GM19455 (cell line): ENCODE measurements around the gene SGSM1.

Source experiments
- ATAC-seq: cut with Tn5 transposase; IDR thresholded peaks from one replicate; pipeline ENCODE4 v1.9.1; 2021; ENCODE audit not compliant: unreplicated experiment

SGSM1 gene, protein sequence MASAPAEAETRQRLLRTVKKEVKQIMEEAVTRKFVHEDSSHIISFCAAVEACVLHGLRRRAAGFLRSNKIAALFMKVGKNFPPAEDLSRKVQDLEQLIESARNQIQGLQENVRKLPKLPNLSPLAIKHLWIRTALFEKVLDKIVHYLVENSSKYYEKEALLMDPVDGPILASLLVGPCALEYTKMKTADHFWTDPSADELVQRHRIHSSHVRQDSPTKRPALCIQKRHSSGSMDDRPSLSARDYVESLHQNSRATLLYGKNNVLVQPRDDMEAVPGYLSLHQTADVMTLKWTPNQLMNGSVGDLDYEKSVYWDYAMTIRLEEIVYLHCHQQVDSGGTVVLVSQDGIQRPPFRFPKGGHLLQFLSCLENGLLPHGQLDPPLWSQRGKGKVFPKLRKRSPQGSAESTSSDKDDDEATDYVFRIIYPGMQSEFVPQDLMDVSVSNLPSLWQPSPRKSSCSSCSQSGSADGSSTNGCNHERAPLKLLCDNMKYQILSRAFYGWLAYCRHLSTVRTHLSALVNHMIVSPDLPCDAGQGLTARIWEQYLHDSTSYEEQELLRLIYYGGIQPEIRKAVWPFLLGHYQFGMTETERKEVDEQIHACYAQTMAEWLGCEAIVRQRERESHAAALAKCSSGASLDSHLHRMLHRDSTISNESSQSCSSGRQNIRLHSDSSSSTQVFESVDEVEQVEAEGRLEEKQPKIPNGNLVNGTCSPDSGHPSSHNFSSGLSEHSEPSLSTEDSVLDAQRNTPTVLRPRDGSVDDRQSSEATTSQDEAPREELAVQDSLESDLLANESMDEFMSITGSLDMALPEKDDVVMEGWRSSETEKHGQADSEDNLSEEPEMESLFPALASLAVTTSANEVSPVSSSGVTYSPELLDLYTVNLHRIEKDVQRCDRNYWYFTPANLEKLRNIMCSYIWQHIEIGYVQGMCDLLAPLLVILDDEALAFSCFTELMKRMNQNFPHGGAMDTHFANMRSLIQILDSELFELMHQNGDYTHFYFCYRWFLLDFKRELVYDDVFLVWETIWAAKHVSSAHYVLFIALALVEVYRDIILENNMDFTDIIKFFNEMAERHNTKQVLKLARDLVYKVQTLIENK

DNA sequence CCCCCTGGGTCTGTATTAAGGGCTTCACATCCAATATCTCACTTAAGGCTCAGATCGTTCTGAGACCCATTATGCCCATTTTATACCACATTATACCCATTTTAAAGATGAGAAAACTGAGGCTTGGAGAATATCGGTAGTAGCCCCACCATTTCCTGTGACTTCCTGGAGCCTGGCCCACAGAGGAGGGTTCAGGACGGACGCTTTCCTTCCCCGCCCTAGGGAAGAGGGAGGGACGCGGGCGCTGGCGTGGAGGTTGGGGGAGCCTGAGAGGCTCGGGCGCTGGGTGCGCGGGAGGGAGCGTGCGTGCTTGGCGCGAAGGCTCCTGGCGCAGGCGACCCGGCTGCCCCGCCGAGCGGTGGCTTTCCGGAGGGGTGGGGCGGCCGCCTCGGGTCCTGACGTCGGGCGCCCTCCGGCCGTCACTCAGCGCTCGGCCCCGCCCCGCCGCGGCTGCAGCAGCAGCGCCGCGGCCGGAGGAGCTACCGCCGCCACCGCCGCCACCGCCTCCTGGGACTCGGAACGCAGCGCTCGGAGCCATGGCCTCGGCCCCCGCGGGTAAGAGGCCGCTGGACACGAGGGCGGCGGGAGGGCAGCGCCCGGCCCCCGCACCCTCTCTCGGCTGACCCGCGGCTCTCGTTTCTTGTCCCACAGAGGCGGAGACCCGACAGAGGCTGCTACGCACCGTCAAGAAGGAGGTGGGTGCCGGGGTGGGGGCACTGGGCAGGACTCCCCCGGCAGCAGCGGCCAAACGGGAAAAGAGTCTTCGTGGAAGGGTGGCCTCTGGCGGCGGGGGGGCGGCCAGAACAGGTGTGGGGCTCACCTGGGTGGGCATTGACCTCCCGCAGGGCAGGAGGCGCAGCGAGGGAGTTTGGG is at the start of gene SGSM1:
SGSM1 (plus strand) TSS at position 422 of the 873 bp plus-strand sequence; CDS start at position 537, 115 bp downstream.
- ATAC-seq = no peak

DNA sequence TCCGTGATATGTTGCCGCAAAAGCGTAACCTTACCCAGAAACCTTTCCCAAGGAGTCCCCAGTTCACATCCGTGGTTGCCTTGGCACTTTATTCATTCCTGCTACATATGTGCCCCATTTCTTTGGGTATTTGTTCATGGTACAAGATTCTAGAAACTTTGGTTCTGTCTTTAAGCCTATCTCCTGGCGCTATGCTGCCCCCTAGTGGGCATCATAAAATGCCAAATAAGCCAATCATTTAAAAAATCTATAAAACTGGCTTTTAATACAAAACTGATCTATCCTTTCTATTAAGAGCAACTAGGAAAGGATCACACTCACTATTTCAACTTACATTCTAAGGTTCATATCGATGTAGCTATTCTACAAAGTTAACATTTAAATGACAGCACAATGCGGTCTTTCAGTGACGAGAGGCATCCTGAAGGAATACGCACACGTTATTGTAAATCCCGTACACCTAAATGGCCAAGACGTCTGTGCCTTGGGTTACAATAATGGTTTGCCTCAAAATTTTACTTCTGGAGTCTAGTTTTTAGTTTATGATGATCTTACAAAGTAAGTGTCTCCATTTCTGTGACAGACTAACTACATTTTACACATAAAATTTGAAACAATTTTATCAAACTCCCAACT is 47.7 kb upstream of the SGSM1 start:
- ATAC-seq = no peak

DNA sequence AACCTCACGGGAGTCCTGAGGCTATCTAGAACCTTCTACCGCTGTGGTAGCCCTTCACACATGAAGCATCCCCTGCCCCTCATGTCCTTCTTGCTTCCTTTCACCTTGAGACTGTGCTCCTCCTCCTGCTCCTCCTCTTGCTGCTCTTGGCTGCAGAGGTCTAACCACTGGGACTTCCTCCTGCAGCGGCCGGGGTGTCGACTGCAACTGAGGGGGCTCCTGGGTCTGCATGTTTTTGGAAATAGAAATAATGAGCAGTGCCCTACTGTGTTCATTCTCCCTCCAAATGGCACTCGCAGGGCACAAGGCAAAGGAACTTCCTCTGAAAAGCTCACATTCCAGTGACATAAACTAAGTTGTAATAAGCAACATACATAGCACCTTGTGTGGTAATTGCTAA is 46.2 kb upstream of the SGSM1 start:
- ATAC-seq = no peak

DNA sequence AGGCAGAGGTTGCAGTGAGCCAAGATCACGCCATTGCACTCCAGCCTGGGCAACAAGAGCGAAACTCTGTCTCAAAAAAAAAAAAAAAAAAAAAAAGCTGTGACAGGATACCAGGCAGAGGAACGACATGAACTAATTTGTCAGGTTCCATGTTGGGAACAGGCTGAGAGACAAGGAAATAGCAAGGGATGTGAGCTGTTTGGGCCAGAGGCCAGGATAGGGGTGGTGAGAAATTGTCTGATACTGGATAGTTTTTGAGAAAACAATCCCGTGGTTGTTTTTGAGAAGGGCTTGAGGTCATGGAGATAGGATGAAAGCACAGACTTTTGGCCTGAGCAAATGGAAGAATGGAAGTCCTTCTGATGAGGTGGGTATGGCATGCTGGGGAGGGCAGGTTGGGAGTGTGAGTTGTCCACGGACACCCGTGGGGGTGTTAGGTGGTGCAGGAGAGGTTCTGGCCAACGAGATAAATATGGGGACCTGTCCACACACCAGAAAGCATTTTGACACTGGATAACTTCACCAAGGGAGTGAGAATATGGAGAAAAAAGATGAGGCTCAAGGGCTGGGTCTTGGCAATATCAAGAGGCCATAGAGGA is 45.2 kb upstream of the SGSM1 start:
- no peak for ATAC-seq

DNA sequence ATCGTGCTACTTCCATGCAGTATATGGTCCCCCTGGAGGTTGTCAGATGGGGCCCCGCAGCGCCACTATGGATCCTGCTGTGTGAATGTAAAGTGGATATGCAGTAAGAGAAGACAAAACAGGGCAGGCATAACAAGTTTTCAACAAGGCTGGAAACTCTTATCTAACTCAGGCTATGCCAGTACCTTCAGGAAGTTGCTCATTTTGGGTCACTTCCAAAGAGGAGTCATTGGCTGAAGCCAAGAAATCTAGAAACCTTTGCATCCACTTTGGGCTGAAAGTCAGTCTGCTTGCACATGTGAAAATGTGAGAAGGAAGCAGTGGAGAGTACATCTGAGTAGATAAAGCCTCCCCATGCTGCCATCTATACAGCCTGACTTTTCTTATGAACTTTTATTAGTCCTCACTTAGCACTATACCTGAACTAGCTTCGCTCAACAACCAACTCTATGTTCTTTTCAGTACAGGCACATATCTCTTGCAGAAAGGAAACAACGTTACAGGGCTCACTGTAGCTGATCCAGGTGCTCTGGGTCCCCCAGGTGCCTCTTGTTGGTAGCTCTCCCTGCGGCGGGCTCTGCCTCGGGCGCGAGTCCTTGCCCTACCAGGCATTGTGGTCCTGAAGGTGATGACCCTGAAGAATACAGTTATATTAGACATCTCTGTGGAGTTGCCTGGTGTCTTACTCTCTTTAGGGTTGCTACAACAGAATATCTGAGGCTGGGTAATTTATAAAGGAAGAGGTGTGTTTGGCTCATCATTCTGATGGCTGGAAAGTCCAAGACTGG is 43.9 kb upstream of the SGSM1 start:
- no peak for ATAC-seq

DNA sequence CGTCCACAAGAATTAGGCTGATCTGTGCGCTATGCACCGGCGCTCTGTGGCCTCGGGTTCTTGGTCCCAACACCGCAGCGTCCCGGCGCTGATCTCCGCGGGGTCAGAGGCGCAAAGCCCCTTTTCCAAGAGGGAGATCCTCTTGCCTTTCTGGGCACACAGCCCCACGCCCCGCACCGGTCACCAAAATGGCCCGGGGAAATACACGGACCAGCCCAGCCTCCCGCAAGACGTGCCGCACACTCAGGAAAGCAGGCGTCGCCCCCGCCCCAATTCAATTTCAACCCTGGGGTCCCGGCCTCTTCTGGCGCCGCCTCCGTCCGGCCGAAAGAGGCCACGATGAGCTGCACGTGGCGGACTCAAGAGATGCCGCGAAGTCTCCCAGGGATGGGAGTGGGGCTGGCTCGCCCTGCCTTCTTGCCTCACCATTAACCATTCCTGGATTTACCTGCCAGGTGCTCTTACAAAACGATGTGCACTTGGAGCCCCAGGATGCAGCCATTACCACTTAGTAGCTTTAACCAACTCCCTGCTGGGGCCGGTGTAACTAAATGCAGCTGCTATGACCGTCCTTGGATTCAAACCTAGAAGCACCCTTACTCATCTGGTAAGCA is 42.0 kb upstream of the SGSM1 start:
- ATAC-seq = no peak

DNA sequence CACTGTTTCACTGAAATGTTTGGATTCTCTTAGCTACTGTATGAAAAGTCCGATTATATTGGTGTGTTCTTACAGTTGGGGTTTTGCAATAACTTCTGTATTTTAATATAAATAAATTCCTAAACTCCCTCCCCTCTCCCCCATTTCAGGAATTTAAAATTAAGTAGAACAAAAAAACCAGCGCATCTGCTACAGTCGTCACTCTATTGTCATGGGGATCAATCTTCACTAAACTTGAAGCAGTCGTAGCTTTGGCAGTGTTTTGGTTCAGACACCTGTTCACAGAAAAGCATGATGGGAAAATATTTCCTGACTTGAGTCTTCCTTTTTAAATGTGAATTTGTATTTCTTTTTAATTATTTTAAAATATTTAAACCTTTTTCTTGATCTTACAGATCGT is 40.8 kb upstream of the SGSM1 start:
- no peak for ATAC-seq

DNA sequence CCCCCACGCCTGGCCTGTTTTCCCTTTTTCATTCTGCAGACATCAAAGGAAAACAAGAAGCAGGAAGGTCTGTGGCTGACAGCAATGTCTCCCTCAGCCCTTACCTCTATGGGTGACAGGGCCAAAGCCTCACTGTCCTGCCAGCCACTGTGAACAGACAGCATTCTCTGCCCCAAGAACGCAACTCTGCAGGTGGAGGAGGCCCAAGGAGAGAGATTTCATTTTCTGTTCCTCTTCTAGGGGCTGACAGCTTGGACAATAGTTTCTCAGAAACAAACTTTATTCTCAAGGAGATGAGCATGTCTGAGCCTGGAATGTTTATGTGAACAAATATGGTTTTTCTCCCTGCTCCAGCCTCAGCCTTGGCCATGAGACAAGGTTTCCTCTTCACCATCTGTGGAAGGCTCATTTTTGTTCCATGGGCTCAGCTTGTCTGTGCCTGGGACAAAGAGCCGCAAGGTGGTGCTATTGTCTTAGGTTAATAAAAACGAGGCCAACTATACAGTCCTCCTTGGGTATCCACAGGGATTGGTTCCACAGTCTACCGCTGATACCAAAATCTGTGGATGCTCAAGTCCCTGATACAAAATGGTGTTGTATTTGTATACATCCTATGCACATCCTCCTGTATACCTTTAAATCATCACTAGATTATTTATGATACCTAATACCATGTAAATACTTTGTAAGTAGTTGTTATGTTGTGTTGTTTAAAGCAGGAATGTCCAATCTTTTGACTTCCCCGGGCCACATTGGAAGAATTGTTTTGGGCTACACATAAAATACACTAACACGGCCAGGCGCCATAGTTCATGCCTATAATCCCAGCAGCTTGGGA is 37.3 kb upstream of the SGSM1 start:
- no peak for ATAC-seq

DNA sequence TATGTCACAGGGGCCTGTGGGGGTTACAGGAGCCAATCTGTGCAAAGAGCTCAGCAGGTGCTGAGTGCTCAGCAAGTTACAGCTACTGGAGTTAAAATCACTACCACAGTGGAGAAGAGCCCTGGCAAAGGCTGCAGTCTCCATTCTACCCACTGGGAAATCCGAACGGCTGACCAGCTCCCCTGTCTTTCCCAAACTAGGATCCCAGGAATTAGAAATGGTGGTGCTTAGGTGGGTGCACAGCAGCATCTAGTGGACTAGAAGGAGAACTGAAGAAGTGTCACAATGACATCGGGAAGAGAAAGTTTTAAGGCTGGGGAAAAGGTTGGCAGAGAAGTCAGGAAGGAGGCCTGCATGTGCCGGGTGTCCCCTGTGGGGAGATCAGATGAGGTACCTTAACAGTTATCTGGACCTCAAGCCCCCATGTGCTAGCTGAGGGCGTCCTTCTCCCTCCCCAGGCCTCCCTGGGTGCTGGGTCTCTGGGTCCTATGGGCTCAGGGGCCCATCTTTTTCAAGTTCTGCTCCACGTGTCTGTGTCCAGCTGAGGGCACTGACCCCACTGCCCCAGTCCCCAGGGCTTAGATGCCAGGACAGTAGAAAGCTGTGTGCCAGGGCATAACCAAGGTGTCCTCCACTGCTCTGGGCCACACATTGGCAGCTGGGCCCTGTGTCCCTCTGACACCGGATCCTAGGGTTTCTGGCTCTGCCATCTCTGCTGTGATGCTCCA is 33.4 kb upstream of the SGSM1 start:
- ATAC-seq = no peak

DNA sequence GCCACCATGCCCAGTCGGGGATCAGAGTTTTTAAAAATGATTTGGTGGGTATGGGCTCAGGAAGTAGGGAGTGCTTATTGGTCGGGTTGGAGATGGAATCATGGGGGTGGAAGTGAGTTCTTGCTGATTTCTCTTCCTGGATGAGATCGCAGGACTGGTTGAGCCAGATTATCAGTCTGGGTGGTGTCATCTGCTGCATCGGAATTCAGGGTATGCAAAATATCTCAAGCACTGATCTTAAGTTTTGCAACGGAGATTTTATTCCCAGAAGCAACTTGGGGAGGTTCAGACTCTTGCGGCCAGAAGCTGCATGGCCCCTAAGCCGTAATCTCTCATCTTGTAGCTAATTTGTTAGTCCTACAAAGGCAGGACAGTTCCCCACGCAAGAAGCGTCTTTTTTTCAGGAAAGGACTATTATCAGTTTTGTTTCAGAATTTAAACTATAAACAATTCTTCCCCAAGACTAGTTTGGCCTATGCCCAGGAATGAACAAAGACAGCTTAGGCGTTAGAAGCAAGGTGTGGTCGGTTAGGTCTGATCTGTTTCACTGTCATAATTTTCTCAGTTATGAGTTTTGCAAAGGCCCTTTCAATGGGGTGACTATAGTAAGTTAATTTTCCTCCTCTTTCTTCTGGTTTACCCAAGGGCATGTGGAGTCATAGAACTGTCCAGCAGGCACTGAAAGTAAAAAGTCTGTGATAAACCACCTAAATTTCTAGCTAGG is 30.1 kb upstream of the SGSM1 start:
- ATAC-seq = no peak

DNA sequence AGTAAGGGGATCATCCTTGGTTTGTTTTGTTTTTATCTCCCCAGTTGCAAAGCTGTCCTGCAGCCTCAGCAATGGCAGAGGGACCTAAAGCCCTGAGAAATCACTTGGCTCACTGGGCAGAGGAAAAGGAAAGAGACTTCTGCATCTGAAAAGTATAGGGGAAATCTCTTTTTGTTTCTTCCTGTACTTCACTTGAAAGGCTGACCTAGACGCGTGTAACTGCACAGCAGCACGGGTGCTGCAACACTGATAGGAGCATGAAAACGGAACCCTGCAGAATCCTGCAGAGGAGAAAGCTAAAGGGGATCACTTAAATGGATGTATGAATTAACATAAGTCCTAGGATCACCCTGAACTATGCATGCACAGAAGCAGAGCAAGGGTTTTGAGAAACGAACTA is 29.5 kb upstream of the SGSM1 start:
- no peak for ATAC-seq

DNA sequence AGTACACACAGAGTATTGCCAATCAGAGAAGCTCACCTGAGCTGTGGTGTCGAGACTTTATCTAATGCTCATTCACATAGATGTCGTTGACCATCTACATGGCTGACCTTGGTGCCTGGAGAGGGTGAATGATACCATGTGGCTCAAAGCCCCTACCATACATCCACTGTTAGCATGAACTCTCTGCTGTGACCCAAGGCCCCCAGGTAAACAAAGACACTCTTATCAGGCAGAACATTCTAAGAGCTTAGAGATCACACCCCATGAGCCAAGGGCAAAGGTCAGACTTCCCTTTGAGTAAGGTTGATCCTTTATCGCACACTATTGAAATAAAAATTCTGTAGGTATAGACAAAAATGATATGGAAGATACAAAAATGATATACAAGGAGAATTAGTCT is 16.5 kb upstream of the SGSM1 start:
- ATAC-seq = no peak

DNA sequence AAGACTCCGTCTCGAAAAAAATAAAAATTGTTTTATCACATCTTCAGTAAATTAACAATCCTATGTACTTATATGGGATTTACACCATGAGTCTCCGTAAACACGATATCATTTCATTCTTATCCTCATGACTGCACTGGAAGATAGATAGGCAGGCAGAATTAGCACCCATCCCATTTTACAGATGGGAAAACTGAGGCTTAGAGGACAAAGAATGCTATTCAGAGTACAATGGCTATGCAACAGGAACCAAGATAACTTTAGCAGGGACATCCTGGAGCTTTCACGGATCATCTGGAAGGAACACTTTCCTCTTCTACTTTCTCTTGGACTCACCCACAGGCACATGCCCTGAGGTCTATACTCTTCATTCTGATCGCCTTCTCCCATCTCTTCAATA is 14.6 kb upstream of the SGSM1 start:
- no peak for ATAC-seq

DNA sequence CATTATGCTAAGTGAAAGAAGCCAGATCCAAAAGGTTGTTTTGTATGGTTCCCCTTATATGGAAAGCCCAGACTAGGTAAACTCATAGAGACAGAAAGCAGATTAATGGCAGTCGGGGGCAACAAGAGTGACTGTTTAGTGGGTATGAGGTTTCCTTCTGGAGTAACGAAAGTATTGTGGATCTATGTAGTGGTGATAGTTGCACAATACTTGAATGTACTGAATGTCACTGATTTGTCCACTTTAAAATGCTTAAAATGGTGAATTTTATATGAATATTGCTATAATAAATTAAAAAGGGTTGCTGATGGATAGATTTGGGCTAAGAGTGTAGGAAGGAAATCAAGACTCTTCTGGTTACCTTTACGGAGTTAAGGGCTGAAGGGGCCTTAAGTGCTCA is 10.0 kb upstream of the SGSM1 start:
- no peak for ATAC-seq

DNA sequence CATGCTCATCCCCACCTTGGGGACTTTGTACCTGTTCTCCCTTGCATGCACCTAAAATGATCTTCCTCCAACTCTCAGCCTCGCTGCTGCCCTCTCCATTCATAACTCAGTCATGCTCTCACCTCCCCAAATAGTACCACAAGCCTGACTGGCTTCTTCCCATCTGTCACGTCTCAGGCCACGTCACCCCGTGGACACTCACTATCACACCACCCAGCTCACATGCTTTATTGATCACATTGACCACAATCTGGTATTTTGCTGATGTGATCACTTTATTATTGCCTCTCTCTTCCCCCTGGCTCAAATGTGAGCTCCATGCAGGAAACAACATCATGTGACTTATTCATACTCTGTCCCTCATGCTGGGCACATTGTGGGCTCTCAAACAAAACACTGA is 9.2 kb upstream of the SGSM1 start:
- ATAC-seq = no peak

DNA sequence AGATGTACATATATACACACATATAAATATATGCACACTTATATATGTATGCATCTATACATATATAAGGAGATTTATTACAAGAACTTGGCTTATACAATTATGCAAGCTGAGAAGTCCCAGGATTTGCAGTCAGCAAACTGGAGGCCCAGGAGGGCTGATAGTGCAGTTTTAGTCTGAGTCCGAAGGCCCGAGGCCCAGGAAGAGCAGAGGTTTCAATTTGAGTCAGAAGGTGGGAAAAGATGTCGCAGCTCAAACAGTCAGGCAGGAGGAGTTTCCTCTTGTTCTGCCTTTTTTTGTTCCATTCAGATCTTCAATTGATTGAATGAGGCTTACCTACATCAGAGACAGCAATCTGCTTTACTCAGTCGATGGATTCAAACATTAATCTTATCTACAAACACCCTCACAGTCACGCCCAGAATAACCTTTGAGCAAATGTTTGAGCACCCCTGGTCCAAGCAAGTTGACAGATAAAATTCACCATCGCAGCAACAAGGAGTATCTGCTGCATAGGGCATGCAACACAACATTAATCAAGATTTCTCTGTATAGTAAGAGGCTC is 4.0 kb upstream of the SGSM1 start:
- ATAC-seq = no peak
